SH-SY5Y (cell line): ENCODE data around the gene NEDD4L.

ENCODE experiments used
- GATA2 ChIP-seq: IDR thresholded peaks from 2 replicates; pipeline ENCODE4 v1.6.1; 2011; ENCODE audit warnings: mild to moderate bottlenecking, low read depth, low read length
- GATA3 ChIP-seq: IDR thresholded peaks from 2 replicates; pipeline ENCODE4 v1.6.1; 2011; ENCODE audit warnings: low read depth, mild to moderate bottlenecking, low read length, moderate library complexity

The NEDD4L gene

DNA sequence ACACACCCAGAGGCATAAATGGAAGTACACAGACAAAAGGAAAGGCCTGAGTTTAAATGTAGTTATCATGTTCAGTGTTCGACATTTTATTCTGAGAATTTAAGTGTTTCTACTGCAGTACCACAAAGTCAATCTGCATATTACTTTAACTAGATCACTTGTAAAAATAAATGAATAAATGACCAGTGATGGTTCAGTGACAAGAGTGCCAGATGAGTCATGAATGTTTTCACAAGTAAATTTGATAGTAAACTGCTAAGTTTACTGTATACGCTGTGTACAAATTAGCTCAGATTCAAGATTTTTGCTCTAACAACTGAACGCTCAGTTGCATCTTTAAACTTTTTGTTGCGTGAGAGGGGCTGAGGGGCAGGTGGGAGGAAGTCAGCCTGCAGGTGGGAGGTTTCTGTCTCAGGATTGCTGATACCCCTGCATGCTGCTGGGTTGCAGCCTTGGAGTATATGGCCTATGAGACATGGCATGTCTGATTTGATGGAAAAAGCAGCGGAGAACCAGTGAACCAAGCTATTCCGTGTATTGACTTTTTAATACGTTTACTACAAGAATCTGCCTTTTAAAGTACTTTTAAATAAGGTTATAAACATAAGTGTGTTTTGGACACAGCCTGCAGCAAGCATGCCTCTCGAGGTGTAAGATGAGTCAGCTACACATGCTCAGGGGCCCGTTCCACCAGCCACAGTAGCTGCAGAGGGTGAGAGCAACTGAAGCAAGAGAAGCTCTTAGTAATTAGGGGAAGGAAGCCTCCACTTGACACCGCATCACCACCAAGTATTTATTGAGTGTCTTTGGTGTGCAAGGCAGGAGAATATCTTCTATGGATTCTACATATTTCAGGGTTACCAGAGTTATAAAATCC, 245.1 kb downstream of the NEDD4L start:
- TF ChIP-seq GATA3 (no peak), GATA2 (no peak)

DNA sequence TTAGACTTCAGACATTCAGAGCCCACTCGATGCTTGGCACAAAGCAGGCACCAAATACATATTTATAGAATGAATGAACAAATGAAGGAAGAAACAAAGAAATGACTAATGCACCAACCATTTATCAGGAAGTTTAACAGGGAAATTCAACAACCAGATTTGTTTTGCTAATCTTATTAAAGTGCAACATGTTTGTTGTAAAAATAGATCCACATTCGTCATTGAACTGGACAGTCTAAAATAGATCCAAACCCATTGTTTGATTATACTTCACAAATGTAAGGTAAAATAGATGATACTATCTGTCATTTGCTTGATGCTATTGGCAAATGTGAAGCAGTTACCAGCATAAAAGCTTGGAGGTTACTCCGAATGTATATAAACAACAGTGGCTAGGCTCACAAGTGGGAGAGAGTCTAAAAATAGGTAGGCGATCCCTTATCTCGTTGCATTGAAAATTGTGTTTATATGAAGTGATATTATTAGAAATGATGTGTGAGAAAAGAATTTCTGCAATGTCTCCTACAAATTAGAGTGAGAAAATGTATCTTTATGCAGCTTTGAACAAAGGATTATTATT, 246.2 kb downstream of the NEDD4L start:
- no peak for TF ChIP-seq GATA3
- no peak for TF ChIP-seq GATA2

DNA sequence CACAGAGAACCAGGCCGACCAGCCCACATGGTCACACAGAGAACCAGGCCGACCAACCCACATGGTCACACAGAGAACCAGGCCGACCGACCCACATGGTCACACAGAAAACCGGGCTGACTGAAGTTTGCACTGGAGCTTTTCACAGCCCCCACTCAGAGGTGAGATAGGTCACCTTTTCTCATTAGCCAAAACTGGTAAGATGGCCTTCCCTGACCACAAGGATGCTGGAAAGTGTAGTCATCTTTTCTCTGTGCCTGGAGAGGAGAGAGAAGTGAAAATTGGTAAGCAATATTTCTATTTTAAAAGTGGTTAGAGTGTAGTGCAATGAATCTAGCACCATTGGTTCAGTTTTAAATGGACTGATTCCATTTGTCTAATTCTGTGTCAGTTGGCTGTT, 247.1 kb downstream of the NEDD4L start:
- TF ChIP-seq GATA3 (no peak), GATA2 (no peak)

DNA sequence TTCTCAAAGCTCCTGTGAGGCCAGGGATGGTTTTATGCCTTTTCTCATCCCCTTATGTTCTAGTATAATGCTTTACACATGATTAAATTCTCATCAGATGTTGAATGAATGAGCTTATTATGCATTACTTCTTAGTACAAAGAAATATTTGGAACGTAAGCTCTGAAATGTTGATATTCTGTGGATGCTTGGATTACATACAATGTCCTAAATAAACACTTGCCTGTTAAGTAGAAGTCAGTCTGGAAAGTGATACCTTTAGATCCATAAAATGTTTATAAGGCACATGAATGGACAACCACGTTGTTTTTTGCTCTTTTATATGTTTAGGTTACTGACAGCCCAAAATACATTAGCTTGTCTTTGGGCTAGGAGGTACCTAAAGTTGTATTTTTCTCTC, 248.6 kb downstream of the NEDD4L start:
- TF ChIP-seq GATA3 (no peak), GATA2 (no peak)

DNA sequence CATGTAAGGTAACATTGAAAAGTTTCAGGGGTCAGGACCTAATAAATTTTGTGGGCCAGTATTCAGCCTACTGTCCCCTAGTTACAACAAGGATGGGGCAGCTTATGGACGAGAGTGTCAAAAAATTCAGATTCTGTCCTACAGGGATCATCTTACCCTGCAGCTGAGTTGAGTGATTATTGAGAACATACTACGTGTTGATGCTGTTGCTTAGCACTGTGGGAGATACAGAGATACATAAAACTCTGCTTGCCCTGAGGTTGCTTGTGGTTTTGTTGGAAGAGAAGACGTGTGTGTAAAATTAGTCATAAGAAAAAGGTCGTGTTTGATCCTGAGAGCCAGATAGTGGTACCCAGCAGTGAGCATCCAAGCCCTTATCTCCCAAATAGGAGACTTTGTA, 253.2 kb downstream of the NEDD4L start:
- no peak for TF ChIP-seq GATA2
- TF ChIP-seq GATA3, result no peak

DNA sequence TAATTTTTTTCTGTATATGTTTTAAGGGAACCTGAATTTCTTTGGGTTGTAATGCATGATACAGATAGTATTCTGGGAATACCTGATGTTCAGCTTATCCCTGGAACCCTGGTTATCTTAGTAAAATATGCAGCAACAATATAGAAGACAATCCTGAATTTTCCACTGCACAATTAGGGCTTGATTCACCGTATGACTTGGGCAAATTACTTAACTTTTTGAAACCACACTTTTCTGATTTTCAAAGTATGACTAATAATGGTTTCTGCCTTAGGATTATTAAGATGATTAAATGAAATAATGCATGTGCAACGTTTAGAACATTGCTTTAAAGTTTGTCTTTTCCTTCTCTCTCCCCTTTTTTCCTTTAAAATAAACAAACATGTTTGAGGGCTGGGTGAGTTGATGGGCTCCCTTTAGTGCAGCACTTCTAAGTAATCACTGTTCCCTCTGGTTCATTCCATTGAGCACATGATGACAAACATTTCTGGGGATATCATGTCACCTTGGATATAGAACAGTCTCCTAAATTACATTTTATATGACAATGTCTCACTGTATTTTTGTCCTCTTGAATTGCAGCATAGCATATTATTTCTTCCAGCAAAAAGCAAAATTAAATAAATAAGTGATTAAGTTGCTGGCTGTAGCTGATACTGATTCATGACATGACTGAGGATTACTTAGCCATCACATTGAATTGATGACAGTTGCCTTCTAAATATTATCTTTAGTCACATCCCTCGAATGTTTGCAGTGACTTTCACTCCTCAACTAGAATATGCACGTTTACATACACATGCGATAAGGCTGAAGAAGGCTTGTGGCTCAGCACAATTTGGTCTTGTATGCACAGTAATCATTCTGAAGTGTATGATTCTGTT, 254.5 kb downstream of the NEDD4L start:
- TF ChIP-seq GATA2, result no peak
- no peak for TF ChIP-seq GATA3

DNA sequence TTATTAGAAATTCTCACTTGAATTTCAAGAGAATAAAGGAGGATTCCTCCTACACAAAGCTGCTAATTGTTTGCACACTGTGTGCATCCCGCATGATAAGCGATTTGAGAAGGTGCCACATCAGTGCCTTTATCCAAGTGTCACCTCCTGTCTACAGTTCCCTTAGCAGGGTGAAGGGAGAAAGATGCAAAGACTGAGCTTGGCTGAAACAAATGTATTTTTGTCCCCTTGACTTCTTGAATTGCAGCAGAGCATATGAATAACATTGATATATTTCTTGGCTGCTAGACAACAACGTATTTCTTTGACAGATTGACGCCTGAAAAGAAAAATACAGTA, 255.1 kb downstream of the NEDD4L start:
- TF ChIP-seq GATA3, result no peak
- no peak for TF ChIP-seq GATA2

DNA sequence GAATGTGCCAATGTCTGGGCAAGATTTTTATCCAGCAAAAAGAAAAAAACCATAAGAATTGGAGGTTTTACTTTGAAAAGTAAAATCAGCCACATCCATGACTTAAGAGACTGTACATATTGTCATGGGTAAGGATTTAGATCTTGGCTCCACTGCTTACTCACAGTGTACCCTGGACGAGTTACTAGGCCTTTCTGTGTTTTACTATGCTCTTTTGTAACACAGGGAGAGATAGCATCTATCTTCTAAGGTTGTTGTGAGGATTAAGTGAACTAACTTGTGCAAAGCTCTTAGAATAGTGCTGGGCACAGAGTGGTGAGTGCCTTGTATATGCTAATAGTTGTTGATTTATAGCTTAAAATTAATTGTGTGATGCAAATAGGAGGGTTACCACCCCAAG, 255.9 kb downstream of the NEDD4L start:
- no peak for TF ChIP-seq GATA2

DNA sequence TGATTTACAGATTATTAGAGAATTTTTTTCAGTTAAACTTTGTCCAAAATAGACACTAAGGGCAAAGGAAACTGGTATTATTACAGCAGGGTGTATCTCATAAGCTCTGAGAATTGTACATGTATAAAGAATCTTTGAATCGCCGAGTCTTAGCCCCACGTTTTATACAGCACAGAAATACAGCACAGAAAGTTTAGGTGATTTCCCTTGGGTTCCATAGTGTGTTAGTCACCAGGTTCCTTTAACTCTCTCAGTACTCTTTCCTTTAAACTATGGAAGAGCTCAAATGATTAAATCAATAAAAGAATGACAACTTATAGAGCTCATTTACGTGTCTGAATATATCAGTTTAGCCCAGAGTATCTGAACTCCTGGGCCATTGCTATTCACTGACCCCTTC, 256.8 kb downstream of the NEDD4L start:
- no peak for TF ChIP-seq GATA3
- TF ChIP-seq GATA2, result no peak

DNA sequence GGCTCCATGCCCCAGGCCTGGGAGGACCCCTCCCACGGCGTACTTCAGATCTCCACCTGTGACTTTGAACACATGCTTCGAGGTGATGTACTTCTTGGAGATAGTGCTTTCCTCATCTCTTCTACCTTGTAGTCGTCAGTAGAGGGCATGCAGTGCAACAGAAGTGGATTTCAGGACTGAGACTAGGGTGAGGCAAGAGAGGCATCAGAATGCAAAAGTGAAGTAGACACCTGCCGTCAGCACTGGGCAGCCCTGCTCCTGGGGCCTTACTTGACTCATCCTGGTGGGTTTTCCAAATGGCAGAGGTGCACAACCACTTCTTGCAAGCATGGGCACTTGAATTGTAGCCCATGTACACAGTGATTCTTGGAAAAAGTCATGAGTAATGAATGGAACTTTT, 258.8 kb downstream of the NEDD4L start:
- TF ChIP-seq GATA3, result no peak
- TF ChIP-seq GATA2, result no peak

DNA sequence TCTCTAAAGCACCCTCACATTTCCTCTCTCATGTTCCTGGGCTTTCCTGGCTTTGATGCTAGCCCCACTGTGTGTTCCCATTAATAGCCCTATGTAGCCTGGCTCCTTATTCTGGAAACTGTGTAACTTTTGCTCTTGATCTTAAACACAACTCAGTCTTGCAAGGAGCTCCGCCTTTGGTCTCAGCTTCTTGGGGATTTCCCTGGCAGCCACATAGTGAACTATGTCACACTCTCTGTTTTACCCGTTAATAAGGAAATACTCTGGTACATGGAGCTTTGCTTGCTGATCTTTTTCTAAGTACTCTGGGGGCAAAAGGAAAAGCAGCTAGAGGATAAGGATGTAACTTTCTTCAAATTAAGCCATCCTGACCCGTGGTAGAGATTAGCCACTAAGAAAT, 259.3 kb downstream of the NEDD4L start:
- TF ChIP-seq GATA3, result no peak
- no peak for TF ChIP-seq GATA2

DNA sequence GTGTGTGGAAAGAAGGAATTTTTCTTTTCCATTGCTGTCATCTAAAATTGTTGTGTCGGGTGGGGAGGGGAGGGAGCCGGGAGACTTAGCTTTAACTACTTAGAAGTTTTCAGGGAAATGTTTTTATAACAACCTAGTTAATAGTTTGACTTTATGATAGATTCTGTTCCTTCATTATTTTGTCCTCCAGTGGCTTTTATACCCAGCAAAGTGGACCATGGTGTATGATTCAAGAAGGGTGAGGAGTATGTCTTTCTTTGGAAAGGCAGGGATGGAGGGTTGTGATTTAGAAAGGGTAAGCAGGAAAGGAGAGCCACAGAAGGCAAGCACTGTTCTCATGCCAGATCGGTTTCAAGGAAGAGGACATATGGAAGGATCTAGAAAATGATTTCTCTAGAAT, 261.8 kb downstream of the NEDD4L start:
- no peak for TF ChIP-seq GATA3
- no peak for TF ChIP-seq GATA2

DNA sequence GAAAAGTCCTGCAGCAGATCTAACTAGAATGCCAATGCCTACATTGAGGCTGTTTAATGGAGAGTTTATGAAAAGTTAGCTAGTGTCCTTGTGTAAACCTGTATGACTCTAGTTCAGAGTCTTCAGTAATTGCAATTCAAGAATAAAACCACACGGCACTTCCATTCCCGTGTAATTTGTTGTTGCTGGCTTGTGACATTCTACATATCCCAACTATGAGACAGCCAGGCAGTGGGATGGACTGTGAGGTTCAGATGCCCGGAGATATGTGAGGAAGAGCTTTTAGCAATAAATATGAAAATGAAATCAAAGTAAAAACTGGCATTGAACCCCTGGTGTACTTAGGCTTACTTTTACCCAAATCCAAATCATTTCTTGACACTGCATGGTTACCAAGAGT, 263.4 kb downstream of the NEDD4L start:
- TF ChIP-seq GATA3 (no peak), GATA2 (no peak)

DNA sequence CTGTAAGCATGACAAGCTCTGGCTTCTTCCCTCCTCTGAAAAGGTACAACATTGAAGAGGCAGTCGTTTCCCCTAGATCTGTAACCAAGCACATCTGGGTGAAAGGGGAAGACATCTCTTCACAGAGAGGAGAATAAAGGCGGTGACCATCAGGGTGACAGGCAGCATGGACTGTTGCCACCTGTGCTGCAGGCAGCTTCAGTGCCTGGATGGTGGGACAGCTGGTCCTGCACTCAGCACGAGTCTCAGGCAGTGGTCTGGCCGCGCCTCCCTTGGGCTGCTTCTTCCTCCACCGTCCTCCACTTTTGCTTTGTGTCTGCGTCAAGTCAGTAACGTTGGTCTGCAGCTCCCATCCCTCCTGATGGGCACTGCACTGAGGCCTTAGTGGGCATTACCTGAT, 264.4 kb downstream of the NEDD4L start:
- TF ChIP-seq GATA3, result no peak
- no peak for TF ChIP-seq GATA2
